Activated naive CD4-positive, alpha-beta T cell treated with anti-CD3 and anti-CD28 coated beads, Interleukin-2, amount 50 U/mL, for 16 hours (primary cell): ENCODE measurements around the gene MYRF.

ENCODE experiments used
- DNase-seq: peaks from one replicate; pipeline ENCODE4 v3.0.0-alpha.2; 2020

Gene MYRF

GRCh38 chr11:61742391-61742790 is 10.0 kb upstream of the MYRF start:
- DNase-seq: no peak

GRCh38 chr11:61743486-61744095 is 8.8 kb upstream of the MYRF start:
- DNase-seq: no peak

GRCh38 chr11:61744181-61744580 is 8.3 kb upstream of the MYRF start:
- DNase-seq: no peak

GRCh38 chr11:61744609-61745156 is 7.8 kb upstream of the MYRF start:
- no peak for DNase-seq

GRCh38 chr11:61745781-61746441 is 6.5 kb upstream of the MYRF start:
- DNase-seq: no peak

GRCh38 chr11:61746442-61747191 is 5.8 kb upstream of the MYRF start:
- DNase-seq: no peak

DNA sequence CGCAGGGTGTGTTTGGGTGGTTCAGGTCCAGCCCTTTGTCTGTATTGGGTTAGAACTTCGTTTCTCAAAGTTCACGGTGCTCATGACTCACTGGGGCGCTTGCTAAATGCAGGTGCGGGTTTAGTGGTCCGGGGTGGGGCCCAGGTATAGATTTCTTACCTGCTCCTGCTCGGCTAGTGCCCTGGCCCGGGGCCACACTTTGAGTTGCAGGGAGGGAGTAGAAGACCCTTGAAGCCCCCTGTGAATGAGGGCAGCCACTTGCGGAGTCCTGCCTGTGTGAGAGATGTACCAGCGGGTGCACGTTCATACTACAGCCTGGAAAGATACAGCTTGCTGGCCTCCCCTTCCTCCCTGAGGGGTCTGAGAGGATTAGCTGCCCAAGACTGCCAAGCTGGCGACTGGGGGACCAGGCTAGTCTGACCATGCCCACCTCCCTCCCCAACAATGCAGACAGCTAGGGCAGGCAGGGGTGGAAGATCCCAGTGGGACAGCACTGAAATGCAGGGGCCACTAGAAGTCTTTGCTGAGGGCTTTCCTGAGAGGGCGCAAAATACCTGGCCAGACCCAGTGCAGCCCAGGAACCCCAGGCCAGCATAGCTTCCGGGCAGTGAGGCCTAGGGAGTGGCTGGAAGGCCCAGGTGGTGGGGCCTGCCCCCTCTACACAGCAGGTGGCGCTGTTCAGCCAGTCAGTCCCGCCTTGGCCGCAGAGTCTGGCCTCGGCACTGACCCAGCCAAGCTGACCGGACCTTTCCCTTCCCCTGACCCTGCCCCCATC is 5.1 kb upstream of the MYRF start:
- DNase-seq: no peak

DNA sequence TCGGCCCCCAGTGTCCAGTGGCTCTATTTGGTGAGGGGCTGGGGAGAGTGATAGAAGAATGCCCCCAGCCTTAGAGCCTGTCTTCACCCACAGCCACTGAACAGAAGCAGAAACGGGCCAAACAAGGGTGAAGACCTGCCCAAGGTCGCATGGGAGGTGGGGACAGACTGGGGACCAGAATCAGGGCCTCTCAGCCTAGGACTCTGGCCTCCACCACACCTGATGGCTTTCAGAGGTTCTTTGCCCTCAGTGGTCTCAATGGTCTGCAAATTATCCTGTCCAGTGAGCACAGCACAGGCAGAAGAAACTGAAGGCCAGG is 4.5 kb upstream of the MYRF start:
- no peak for DNase-seq

GRCh38 chr11:61749591-61750217 is 2.7 kb upstream of the MYRF start:
- no peak for DNase-seq

DNA sequence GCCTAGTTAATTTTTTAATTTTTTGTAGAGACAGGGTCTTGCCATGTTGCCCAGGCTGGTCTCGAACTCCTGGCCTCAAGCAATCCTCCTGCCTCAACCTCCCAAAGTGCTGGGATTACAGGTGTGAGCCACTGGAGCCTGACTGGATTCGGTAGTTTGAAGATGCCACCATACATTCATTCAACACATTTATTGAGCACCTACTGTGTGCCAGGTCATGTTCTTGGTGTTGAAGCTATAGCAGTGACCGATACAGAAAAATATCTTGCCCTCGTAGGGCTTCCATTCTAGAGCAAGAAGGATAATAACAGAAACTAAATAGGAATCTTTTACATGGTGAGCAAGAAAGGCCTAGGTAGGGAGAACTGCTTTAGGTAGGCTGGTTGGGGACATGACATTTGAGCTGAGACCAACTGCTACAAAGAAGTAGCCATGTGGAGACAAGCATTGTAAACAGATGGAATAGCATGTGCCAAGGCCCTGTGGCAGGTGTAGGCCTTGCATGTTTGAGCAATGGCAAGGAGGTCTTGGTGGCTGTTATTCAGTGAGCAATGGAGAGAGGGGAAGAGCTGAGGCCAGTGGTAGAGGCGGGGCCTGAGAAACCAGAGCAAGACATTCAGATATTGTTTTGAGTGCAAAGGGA is 1.7 kb upstream of the MYRF start:
- DNase-seq: no peak

GRCh38 chr11:61751384-61751783 is 1.1 kb upstream of the MYRF start:
- DNase-seq: no peak

DNA sequence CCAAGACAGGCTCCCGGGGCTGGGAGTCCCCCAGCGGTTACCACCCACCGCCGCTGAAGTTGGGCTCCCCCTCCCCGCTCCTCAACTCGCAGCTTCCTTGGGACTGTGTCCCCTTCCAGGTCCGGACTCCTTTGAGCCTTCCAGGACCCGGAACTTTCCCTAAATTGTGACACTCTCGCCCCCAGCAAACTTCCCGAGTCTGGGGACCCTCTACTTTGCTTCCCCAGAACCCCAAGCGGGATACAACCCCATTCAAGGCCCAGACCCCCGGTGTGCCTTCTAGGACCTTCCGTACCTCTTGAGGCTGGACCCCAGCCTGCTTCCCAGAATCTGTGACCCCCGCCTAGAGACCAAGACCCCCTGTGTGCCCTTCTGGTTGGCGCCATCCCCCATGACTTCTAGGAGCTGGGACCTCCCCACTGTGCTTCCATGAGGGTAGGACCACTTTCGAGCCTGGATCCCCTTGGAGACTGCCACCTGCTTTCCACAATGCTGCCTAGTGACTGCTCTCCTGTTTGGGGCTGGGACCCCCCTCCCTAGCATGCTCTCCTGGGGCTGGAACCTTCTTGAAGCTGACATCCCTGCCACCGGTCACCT is 587 bp downstream of the MYRF start:
- no peak for DNase-seq

GRCh38 chr11:61753672-61754071 is 1.2 kb downstream of the MYRF start:
- no peak for DNase-seq

DNA sequence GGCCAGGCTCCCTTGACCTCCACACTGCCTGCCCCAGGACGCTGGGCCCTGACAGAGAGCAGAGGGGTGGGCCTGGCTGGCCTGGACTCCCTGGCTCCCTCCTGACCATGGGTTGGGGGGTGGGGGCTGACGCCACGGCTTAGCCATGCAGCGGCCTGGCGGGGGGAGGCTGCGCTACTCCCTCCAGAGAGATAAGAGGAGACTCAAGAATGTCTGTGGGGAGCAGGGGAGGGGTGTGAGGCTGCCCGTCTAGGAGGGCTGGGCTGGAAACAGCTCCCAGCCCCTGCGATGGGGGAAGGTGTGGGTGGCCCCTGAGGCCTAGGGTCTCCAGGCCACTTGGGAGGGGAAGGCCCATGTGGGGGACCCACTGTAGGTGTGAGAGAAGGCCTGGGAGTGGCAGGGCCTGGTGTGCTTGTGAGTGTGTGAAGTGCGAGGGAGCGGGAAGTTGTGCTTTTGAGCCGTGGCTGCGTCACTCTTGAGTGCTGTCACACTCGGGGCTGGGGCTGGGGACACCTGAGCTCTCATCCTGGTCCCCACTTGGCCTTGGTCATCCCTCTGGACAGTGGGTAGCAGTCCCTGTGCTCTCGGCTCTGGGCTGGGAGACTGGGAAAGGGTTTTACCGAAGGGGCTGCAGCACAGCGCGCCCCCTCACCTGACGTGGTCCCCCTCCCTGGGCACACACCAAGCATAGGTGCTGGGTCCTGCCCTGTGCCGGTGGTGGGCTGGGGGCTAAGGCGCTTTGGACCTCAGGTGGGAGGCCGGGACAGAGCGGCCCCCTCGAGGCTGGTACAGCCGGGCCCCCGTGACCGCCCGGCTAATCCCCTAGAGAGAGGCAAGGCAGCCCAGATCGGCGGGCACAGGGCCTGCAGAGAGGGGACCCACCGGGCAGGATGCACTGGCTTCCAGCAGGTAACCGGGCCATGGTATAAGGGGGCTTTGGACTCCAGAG is 2.4 kb downstream of the MYRF start:
- DNase-seq: no peak

DNA sequence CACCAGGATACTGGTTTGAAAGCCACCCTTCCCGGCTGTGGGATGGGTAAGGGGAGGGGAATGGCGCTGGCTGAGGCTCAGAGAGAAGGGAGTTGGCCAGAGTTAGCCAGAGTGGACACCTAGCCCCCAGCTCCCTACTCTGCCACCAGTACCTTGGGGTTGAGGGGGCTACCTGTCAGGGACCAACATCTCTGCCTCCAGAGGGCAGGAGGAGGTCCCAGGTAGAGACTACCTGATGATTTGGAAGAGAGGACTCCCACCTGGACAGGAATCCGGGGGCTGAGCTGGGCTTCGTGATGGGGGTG is 3.7 kb downstream of the MYRF start:
- no peak for DNase-seq

- no peak for DNase-seq
Measured at GRCh38 chr11:61756452-61757212, 4.2 kb downstream of the MYRF start.

- DNase-seq: no peak
Measured at GRCh38 chr11:61757213-61757862, 4.9 kb downstream of the MYRF start.

GRCh38 chr11:61760946-61761345 is 8.5 kb downstream of the MYRF start:
- DNase-seq: no peak

GRCh38 chr11:61761440-61762222 is 9.2 kb downstream of the MYRF start:
- DNase-seq: no peak
